Measurements from ENCODE around the gene KAZN. TPM values are rescaled to one million over a fixed set of nuclear protein-coding genes. Genes with fewer than 3 reads are reported as not detected.

KAZN gene
- total and polyA plus RNA-seq, 2 donors (not counting 1 experiment from before 2014, with no cell fraction given): 3.4 to 5.0 TPM

- no peaks in the 10 kb centered on the region for H3K79me2 ChIP-seq (ENCODE audit: control insufficient read depth, insufficient read depth, low read length)
- H3K27me3 ChIP-seq (ENCODE audit: control insufficient read depth, insufficient read depth, low read length): no peaks in the 10 kb centered on the region
- H3K4me1 ChIP-seq (ENCODE audit: control insufficient read depth, extremely low read depth, insufficient read depth, low read length): no peaks in the 10 kb centered on the region
- H3K27ac ChIP-seq (ENCODE audit: insufficient read depth, low read length): no peak overlapping the region
- H3K36me3 ChIP-seq (ENCODE audit: control insufficient read depth, insufficient read depth, low read length): no peaks in the 10 kb centered on the region
- H3K4me2 ChIP-seq (ENCODE audit: extremely low read depth, insufficient read depth, low read length): no peak overlapping the region
- peak in 1 of 2 donors; percentile 56 for DNase-seq (ENCODE audit: low read depth in 2 of 2)
- TF ChIP-seq CTCF (conservative IDR thresholded peaks at IDR 0.05 in 1 of 2, IDR thresholded peaks at IDR 0.05 in 1 of 2; ENCODE audit: low read depth in 1 of 2, low read length in 2 of 2) (no peak), EZH2 (IDR thresholded peaks at IDR 0.05; ENCODE audit: low read length, missing control alignments) (no peak)
- H3K4me3 ChIP-seq (replicated peaks in 1 of 4; ENCODE audit: control extremely low read depth in 1 of 4, insufficient read depth in 1 of 4, low read depth in 3 of 4, low read length in 4 of 4): no peak overlapping the region
- H3K9ac ChIP-seq (ENCODE audit: insufficient read depth, low read length): no peak overlapping the region
- no peaks in the 10 kb centered on the region for H3K9me3 ChIP-seq (ENCODE audit: control insufficient read depth, insufficient read depth, low read depth, low read length)
- no peaks in the 10 kb centered on the region for H4K20me1 ChIP-seq (ENCODE audit: control insufficient read depth, extremely low read depth, insufficient read depth, low read length)
- no peak overlapping the region for H2AFZ ChIP-seq (ENCODE audit: low read length)
These were observed 134.7 kb downstream of the KAZN start for GRCh38 chr1:14733048-14733778.

- no peak overlapping the region for H3K27ac ChIP-seq (ENCODE audit: insufficient read depth, low read length)
- no peaks in the 10 kb centered on the region for H3K36me3 ChIP-seq (ENCODE audit: control insufficient read depth, insufficient read depth, low read length)
- H3K9me3 ChIP-seq (ENCODE audit: control insufficient read depth, insufficient read depth, low read depth, low read length): no peaks in the 10 kb centered on the region
- no peak overlapping the region for H3K4me2 ChIP-seq (ENCODE audit: extremely low read depth, insufficient read depth, low read length)
- no peak for DNase-seq (ENCODE audit: low read depth in 2 of 2)
- no peaks in the 10 kb centered on the region for H4K20me1 ChIP-seq (ENCODE audit: control insufficient read depth, extremely low read depth, insufficient read depth, low read length)
- no peak overlapping the region for H2AFZ ChIP-seq (ENCODE audit: low read length)
- H3K4me1 ChIP-seq (ENCODE audit: control insufficient read depth, extremely low read depth, insufficient read depth, low read length): no peaks in the 10 kb centered on the region
- H3K27me3 ChIP-seq (ENCODE audit: control insufficient read depth, insufficient read depth, low read length): no peaks in the 10 kb centered on the region
- no peak overlapping the region for H3K9ac ChIP-seq (ENCODE audit: insufficient read depth, low read length)
- H3K4me3 ChIP-seq (replicated peaks in 1 of 4; ENCODE audit: control extremely low read depth in 1 of 4, insufficient read depth in 1 of 4, low read depth in 3 of 4, low read length in 4 of 4): no peak overlapping the region
- no peaks in the 10 kb centered on the region for H3K79me2 ChIP-seq (ENCODE audit: control insufficient read depth, insufficient read depth, low read length)
- TF ChIP-seq CTCF (conservative IDR thresholded peaks at IDR 0.05 in 1 of 2, IDR thresholded peaks at IDR 0.05 in 1 of 2; ENCODE audit: low read depth in 1 of 2, low read length in 2 of 2) (no peak), EZH2 (IDR thresholded peaks at IDR 0.05; ENCODE audit: low read length, missing control alignments) (no peak)
These were observed 135.3 kb downstream of the KAZN start for GRCh38 chr1:14733779-14734140.

- H3K79me2 ChIP-seq (ENCODE audit: control insufficient read depth, insufficient read depth, low read length): no peaks in the 10 kb centered on the region
These were observed 137.4 kb downstream of the KAZN start for GRCh38 chr1:14735841-14736240.

More at GRCh38 chr1:14735841-14736240, 137.4 kb downstream of the KAZN start:
- Histone ChIP-seq H3K27me3 (ENCODE audit: control insufficient read depth, insufficient read depth, low read length) (no peaks in the 10 kb centered on the region), H3K36me3 (ENCODE audit: control insufficient read depth, insufficient read depth, low read length) (no peaks in the 10 kb centered on the region), H3K4me3 (replicated peaks in 1 of 4; ENCODE audit: control extremely low read depth in 1 of 4, insufficient read depth in 1 of 4, low read depth in 3 of 4, low read length in 4 of 4) (no peak overlapping the region), H2AFZ (ENCODE audit: low read length) (no peak overlapping the region), H4K20me1 (ENCODE audit: control insufficient read depth, extremely low read depth, insufficient read depth, low read length) (no peaks in the 10 kb centered on the region), H3K4me1 (ENCODE audit: control insufficient read depth, extremely low read depth, insufficient read depth, low read length) (no peaks in the 10 kb centered on the region), H3K9ac (ENCODE audit: insufficient read depth, low read length) (no peak overlapping the region), H3K4me2 (ENCODE audit: extremely low read depth, insufficient read depth, low read length) (no peak overlapping the region), H3K27ac (ENCODE audit: insufficient read depth, low read length) (no peak overlapping the region), H3K9me3 (ENCODE audit: control insufficient read depth, insufficient read depth, low read depth, low read length) (no peaks in the 10 kb centered on the region)
- TF ChIP-seq CTCF (conservative IDR thresholded peaks at IDR 0.05 in 1 of 2, IDR thresholded peaks at IDR 0.05 in 1 of 2; ENCODE audit: low read depth in 1 of 2, low read length in 2 of 2): no peak
- no peak for TF ChIP-seq EZH2 (IDR thresholded peaks at IDR 0.05; ENCODE audit: low read length, missing control alignments)
- no peak for DNase-seq (ENCODE audit: low read depth in 2 of 2)

Measured in fibroblast of lung (primary cell).